Parathyroid adenoma (tissue), 2 donors: ENCODE data around the gene CD151.

Experiments used
- H2AFZ ChIP-seq: fragments of 300-600 bp; sonication (generic); one replicate; pipeline ENCODE4 v1.7.0; 2017; ENCODE audit warnings: antibody characterized with exemption, mild to moderate bottlenecking
- H3K27ac ChIP-seq: fragments of 300-600 bp; sonication (generic); one replicate; pipeline ENCODE4 v1.7.0; 2017
- H3K27me3 ChIP-seq: fragments of 300-600 bp; sonication (generic); one replicate; pipeline ENCODE4 v1.7.0; 2017; ENCODE audit warnings: low read length; ENCODE audit not compliant: control insufficient read depth, insufficient read depth
- H3K36me3 ChIP-seq: fragments of 300-600 bp; sonication (generic); one replicate; pipeline ENCODE4 v1.7.0; 2017; ENCODE audit warnings: low read length; ENCODE audit not compliant: control insufficient read depth, insufficient read depth
- H3K4me1 ChIP-seq: fragments of 300-600 bp; sonication (generic); one replicate; pipeline ENCODE4 v1.7.0; 2017; ENCODE audit warnings: control low read depth
- H3K4me2 ChIP-seq: fragments of 300-600 bp; sonication (generic); one replicate; pipeline ENCODE4 v1.7.0; 2017; ENCODE audit warnings: low read length
- H3K4me3 ChIP-seq: fragments of 300-600 bp; sonication (generic); one replicate; pipeline ENCODE4 v1.7.0; 2017; ENCODE audit warnings: low read depth, low read length
- H3K79me2 ChIP-seq: fragments of 300-600 bp; sonication (generic); one replicate; pipeline ENCODE4 v1.7.0; 2017; ENCODE audit warnings: control low read depth
- H3K9ac ChIP-seq: fragments of 300-600 bp; sonication (generic); one replicate; pipeline ENCODE4 v1.7.0; 2017; ENCODE audit warnings: mild to moderate bottlenecking
- H3K9me3 ChIP-seq: fragments of 300-600 bp; sonication (generic); one replicate; pipeline ENCODE4 v1.7.0; 2017; ENCODE audit warnings: low read length; ENCODE audit not compliant: control insufficient read depth
- TF ChIP-seq, protein P1 (sequence below): fragments of 300-600 bp; sonication (generic); IDR thresholded peaks from one replicate; pipeline ENCODE4 v1.7.0; 2017; ENCODE audit warnings: antibody characterized with exemption, mild to moderate bottlenecking
- donor health status: primary hyperparathyroidism.

Gene CD151

DNA sequence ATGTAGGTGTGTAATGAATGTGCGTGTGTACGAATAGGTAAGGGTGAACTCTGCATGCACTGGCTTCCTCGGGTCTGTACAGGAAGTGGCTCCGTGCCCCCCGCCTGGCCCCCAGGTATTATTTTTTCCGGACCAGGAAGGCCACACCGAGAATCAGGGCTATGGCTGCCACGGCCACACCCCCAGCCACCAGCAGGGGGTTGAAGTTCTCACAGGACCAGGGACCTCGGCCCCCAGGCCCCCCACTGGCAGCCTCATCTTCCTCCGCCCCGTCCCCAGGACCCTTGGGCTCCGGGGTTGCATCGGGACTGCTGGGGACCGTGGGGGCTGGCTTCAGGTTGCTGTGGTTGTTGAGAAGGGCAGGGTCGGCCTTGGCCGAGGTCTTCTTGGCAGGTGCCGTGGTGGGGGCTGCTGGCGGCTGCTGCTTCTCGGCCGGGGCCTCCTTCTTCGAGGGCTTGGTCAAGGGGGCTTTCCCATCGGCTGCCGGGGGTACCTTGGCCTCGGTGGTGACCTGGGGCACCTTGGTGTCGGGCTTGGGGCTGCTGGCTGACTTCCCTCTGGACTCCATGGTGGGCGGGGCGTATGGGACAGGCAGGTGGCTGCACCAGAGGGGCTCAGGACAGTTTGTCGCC, 44.6 kb upstream of the CD151 start:
- Histone ChIP-seq H3K36me3 (no peaks in the 10 kb centered on the region), H3K4me1 (no peaks in the 10 kb centered on the region), H3K9ac (no peak overlapping the region), H3K79me2 (no peaks in the 10 kb centered on the region), H3K4me2 (no peak overlapping the region), H3K27ac (no peak overlapping the region), H3K4me3 (no peak overlapping the region), H2AFZ (no peak overlapping the region), H3K9me3 (no peaks in the 10 kb centered on the region), H3K27me3 (no peaks in the 10 kb centered on the region)
- TF ChIP-seq, protein P1, sequence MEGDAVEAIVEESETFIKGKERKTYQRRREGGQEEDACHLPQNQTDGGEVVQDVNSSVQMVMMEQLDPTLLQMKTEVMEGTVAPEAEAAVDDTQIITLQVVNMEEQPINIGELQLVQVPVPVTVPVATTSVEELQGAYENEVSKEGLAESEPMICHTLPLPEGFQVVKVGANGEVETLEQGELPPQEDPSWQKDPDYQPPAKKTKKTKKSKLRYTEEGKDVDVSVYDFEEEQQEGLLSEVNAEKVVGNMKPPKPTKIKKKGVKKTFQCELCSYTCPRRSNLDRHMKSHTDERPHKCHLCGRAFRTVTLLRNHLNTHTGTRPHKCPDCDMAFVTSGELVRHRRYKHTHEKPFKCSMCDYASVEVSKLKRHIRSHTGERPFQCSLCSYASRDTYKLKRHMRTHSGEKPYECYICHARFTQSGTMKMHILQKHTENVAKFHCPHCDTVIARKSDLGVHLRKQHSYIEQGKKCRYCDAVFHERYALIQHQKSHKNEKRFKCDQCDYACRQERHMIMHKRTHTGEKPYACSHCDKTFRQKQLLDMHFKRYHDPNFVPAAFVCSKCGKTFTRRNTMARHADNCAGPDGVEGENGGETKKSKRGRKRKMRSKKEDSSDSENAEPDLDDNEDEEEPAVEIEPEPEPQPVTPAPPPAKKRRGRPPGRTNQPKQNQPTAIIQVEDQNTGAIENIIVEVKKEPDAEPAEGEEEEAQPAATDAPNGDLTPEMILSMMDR, result no peak

DNA sequence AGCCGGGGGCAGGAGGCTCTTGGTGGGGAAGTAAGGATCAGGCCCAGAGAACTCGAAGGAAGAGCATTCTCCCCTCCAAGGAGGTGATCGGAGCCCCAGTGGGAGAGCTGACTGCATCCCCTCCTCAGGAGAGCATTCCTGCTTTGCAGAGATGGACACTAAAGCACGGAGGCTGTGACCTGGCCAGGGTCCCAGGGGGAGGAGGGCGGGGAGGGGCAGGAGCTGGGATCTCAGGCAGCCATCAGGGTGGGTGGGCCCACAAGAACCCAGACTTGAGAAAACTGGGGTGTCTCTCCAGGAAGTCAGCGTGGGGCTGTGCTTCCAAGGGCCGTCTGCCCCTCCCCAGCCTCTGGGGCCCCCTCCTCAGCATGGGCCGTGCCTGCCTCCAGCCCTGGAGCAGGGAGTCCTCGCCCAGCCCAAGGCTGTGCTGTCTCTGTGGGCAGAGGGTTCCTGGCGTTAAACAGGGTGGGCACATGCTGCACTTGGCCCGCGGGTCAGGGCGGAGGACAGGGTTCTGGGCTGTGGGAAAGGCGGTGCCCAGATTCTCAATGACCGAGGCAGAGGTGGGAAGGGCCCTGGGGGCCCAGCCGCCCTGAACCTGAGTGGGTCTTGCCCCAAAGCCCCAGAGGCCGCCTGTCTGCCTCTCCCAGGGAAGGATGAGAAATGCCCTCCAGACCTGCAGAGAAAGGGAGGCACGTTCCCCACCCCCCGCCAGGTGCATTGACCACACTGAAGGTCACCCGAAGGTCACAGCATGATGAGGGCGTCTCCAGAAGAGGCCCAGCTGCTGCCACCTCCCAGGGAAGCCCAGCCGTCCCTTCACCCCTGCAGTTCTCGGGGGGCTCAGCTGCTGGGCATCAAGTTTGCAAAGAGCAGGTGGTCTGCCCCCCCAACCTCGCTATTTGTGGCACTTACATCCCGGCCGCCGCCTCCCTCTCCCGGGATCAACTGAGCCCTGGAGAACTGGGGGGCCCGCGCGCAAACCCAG, 43.5 kb upstream of the CD151 start:
- Histone ChIP-seq H3K9ac (no peak overlapping the region), H2AFZ (no peak overlapping the region), H3K27me3 (no peaks in the 10 kb centered on the region), H3K36me3 (no peaks in the 10 kb centered on the region), H3K9me3 (no peaks in the 10 kb centered on the region), H3K4me1 (no peaks in the 10 kb centered on the region), H3K4me2 (no peak overlapping the region), H3K4me3 (no peak overlapping the region), H3K27ac (no peak overlapping the region), H3K79me2 (no peaks in the 10 kb centered on the region)
- TF ChIP-seq, protein P1, result no peak

DNA sequence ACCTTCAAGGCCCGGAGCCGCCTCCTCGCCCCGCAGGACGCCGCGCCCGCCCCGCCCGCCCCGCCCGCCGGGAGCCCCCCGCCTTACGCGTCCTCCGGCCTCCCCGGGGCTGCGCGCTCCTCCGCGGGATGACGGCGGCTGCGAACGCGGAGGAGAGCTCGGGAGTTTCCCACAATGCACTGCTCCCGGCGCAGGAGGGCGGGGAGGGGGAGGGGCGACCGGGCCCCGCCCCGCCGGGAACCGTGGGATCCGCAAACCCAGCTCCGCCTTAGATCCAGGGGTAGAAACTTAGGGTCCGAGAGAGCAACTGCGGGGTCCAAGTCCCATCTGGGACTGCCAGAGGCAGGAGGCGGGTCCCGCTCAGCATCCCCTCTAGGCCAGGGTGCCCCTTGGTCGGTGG, 42.8 kb upstream of the CD151 start, which contains the start of gene CEND1:
Gene CEND1, minus strand, starts transcription at position 148 of the 400 bp plus-strand sequence. CDS start 1,514 bp downstream, outside the sequence.
- H3K9ac ChIP-seq, result no peak within 1 kb of the TSS
- no peaks in the 10 kb centered on the region for H3K4me1 ChIP-seq
- H3K9me3 ChIP-seq, result no peaks in the 10 kb centered on the region
- no peak within 1 kb of the TSS for H3K4me3 ChIP-seq
- H3K36me3 ChIP-seq, result no peaks in the 10 kb centered on the region
- no peak within 1 kb of the TSS for H3K27ac ChIP-seq
- no peak within 1 kb of the TSS for H3K4me2 ChIP-seq
- no peaks in the 10 kb centered on the region for H3K27me3 ChIP-seq
- no peaks in the 10 kb centered on the region for H3K79me2 ChIP-seq
- H2AFZ ChIP-seq, result no peak within 1 kb of the TSS
- TF ChIP-seq, protein P1, result no peak

DNA sequence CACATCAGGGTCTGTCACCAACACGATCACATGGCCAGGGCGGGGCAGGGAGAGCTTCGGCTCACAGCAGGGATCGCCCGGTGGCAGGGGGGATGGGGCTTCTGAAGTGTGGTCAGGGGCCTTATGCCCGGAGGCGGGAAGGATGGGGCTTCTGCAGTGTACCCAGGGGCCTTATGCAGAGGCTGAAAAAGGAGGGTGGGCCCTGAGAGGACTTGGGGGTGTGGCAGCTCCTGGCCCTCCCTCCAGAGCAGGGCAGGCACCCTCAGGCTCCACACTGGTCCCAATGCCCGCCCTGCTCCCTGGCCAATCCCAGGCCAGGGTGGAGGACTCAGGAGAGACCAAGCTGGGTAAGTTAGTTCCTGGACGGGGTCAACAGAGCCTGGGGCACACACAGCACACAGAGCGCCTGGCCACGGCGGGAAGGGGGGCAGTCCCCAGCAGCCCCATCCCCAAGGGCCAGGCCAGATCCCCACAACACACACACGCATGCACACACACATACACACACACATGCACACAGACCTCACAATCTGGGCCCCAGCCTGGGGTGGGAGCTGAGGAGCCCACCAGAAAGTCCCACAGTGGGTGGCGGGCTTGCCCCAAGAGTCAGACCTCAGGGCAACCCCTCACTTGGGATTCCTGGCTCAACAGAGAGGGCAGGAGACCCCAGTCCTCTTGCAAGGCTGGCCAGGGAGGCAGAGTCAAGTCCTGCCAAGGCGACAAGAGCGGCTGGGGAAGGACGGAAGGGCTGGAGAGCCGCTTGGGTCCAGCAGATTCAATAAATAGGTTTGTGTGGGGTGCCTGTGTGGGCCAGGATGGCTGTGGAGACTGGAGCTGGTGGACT, 41.8 kb upstream of the CD151 start:
- H2AFZ ChIP-seq, result no peak overlapping the region
- H3K27me3 ChIP-seq, result no peaks in the 10 kb centered on the region
- H3K79me2 ChIP-seq, result no peaks in the 10 kb centered on the region
- no peak overlapping the region for H3K9ac ChIP-seq
- H3K9me3 ChIP-seq, result no peaks in the 10 kb centered on the region
- H3K4me3 ChIP-seq, result no peak overlapping the region
- H3K4me2 ChIP-seq, result no peak overlapping the region
- no peaks in the 10 kb centered on the region for H3K36me3 ChIP-seq
- H3K4me1 ChIP-seq, result no peaks in the 10 kb centered on the region
- no peak overlapping the region for H3K27ac ChIP-seq
- TF ChIP-seq, protein P1, result no peak
